HG03457 (cell line): ENCODE measurements around the gene EMILIN1.
"Not testable (repeated sequence)": the region's sequence is repeated elsewhere in the genome, so short reads cannot be mapped to it uniquely, and the experiment has no call there.

Experiments
- ATAC-seq: cut with Tn5 transposase; IDR thresholded peaks from one replicate; pipeline ENCODE4 v1.9.1; 2021; ENCODE audit warnings: moderate number of reproducible peaks; ENCODE audit not compliant: unreplicated experiment

The EMILIN1 gene

DNA sequence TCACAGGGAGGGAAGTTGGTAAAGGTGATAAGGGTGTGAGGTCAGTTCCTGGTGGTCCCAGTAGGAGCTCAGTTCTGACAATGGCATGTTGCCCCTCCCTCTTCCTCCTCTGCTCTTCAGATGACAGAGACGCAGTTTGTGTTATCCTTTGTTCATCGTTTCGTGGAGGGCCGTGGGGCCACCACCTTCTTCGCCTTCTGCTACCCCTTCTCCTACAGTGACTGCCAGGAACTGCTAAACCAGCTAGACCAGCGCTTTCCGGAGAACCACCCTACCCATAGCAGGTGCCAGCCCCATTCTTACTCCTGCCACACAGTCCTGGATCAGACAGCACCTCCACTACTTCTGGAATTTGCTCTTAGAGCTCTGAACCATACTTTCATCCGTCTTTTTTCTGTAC is 24.6 kb upstream of the EMILIN1 start:
- no peak for ATAC-seq

- ATAC-seq = no peak
Measured at GRCh38 chr2:27054721-27055120, 23.7 kb upstream of the EMILIN1 start.

DNA sequence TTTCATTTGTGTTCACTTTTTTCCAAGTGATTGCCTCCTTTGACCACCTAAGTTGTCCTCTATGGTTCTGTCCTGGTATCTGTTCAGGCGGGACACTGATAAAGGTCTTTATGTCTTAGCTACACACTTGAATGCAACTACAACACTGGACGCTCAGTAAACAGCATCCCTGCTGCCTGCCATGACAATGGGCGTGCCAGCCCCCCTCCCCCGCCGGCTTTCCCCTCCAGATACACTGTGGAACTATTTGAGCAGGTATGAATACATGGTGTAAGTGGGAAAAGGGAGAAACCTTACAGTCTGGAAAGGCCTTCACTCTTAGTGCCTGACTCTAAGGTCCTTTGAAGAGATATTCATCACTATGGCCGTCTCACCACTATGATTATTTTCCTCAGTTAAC is 21.2 kb upstream of the EMILIN1 start:
- ATAC-seq = no peak

- no peak for ATAC-seq
Measured at GRCh38 chr2:27058210-27058609, 20.2 kb upstream of the EMILIN1 start.

DNA sequence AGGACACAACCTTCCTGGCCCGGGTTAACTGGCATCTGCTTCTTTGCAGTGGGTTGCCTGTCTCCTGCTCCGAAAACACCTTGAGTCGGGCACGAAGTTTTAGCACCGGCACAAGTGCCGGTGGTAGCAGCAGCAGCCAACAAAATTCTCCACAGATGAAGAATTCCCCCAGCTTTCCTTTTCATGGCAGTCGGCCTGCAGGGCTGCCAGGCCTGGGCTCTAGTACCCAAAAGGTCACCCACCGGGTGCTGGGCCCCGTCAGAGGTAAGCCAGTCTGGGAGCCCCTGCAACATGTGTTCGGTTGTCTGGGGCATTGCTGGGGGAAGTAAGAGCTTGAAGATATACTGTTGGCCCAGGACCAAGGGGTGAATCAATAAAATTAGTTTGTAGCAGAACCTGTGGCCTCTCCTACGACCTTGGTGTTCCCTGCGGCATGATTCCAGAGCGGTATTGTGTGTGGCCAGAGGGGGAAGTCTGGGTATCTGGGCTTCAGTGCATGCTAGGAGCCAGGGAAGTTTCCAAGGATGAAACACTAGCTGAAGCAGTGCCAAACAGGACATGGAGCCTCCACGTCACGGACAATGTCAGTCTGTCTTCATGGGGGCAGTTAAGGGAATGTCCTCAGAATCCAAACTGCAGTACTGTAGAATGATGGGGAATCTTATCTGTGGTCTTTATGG is 19.1 kb upstream of the EMILIN1 start:
- no peak for ATAC-seq

DNA sequence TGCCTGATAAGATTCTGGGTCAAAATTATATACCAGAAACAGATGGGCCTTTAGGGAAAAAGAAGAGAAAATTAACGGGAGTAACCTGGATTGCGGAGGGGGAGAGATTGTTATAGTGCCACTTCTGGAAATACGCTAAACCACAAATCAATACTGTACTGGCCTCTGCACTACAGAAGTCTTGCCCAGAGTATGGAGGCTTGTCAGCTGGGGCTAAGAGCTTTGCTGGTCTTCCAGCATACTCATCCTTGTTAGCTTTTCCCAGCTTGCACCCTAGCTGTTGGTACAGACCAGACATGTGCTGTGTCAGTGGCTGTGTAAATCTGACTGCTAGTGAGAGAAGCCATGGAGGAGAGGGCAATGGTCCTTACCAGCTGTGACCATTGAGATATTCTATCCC is 18.1 kb upstream of the EMILIN1 start:
- ATAC-seq = no peak

- no peak for ATAC-seq
Measured at GRCh38 chr2:27065128-27065527, 13.3 kb upstream of the EMILIN1 start.

- no peak for ATAC-seq
Measured at GRCh38 chr2:27067385-27067784, 11.0 kb upstream of the EMILIN1 start.

GRCh38 chr2:27069436-27069835 is 9.0 kb upstream of the EMILIN1 start:
- no peak for ATAC-seq

GRCh38 chr2:27069961-27070618 is 8.3 kb upstream of the EMILIN1 start:
- ATAC-seq = no peak

DNA sequence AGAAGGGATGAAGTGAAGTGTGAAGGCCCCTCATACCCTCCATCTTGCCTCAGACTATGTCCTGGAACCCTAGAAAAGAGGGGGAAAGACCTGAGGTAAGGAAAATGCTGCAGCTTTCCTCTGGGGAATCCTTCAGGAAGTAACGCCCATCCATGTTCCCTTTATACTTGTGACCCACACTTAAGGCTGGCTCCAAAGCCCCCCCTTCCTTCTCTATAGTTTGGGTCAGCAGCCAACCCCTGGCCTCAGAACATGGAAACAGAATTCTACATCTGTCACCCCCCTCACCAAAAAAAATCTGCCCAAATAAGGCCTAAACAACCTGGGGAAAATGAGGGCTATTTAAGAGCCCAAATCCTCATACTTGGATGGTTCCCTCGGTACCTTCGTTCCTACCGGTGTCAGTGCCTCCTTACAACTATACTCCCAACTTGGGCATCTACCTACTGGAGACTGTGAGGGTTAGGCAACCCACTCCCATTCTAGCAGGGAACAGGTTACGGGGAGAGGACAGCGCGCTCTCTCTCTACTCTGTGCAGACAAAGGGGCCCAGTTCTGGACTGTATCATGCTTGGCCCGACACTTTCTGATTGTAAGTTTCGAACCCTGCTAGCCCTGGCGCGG is 7.7 kb upstream of the EMILIN1 start:
- ATAC-seq = no peak

- ATAC-seq = peak; percentile 69
Measured at GRCh38 chr2:27071277-27071989, 7.0 kb upstream of the EMILIN1 start, which contains the start of gene OST4. TSS of gene OST4 (minus strand) at chr2:27071654.

DNA sequence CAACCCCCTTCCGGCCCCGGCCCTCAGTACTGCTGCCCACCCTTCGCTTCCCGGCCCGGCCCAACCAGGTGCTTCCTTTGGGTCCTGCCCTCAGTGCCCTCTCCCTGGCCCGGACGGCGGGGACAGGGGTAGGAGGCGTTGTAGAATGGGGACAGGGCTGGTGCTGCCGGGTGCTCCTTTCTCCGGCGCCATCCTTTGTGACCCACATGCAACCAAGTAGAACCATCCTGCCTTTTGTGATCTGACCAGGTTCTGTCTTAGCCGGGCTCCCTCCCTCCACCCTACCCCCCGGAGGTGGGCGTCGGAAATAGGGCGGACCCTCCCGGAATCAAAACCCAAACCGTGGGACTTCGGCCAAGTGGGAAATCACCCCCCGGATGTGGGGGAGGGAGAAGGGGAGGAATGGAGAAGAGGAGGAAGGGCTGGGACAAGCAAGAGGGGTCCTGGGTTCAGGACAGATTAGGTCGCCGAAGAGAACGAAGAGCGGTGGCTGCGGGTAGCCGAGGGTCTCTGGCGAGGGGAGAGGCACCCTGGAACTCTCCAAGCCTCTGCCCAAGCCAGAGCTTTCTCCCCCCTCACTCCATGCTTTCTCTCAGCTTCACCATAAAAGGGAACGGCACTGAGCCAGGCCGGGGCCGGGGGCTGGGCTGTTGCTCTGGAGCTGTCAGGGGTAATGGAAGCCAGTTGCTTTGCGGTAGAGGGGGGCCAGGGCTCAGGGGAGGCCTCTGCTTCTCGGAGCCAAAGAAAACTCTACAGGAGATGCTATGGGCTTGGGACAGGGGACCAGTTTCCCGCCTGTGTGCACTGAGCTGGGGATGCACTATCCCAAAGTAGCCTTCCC is 6.2 kb upstream of the EMILIN1 start:
- peak; percentile 2 for ATAC-seq

GRCh38 chr2:27072920-27073319 is 5.5 kb upstream of the EMILIN1 start:
- no peak for ATAC-seq

GRCh38 chr2:27073782-27074181 is 4.6 kb upstream of the EMILIN1 start:
- no peak for ATAC-seq

GRCh38 chr2:27074738-27075565 is 3.5 kb upstream of the EMILIN1 start:
- no peak for ATAC-seq

DNA sequence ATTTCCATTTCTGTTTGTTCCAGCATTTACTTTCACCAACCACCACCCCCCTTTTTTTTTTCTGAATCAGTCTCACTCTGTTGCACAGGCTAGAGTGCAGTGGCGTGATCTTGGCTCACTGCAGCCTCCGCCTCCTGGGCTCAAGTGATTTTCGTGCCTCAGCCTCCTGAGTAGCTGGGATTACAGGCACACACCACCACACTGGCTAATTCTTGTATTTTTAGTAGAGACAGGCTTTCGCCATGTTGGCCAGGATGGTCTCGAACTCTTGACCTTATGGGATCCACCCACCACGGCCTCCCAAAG is 2.9 kb upstream of the EMILIN1 start:
- ATAC-seq = not testable (repeated sequence)

GRCh38 chr2:27076323-27076722 is 2.1 kb upstream of the EMILIN1 start:
- ATAC-seq = no peak

DNA sequence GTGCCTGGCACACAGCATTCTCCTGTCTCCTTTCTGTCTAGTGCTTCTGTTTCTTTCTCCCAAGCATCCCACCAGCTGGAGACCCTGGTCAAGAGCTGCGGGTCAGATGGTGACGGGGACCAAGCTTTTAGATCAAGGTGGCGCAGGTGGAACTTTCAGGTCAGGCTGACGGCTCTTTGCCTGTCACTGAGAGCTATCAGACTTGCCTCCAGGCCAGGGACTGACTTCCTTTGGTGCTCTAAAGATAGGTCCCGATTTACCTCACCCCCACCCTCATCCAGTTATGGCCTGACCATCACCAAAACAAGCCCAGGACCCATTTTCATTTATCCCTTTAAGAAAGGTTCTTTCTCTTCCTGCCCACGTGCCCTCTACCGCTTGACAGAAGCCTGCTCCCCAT is 1.2 kb upstream of the EMILIN1 start:
- ATAC-seq = no peak
